ENCODE results near the gene RBM4B.
A peak's percentile ranks its signal among the peaks of the same experiment; 100 is the strongest.

The RBM4B gene

DNA sequence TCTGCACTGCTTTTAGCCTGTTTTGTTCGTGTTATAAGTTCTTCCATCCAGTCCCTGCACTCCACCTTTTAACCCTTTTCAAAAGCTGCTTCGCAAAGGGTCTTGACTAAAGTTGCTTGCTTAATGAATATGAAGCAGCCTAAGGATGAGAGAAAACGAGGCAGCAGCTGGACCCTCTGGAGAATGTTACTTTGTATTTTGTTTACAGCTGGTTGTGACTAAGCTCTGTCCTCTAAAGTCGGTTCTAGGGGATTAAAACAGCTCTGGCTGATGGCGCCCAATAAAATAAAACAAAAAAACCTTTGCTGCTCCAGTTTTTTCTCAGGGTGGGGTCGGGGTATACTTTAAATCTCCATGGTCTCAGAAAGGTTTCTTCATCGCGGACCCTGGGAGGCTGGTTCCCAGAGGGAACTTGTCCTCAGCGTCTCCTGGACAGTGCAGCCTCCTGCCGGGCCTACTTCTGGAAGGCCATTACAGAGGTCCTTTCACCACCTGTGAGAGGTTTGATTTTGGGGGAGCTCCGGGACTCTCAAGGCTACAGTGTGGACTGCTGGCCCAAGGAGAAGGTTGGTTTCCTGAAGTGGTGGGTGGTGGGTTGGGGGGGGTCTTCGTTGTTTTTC lies 40.0 kb downstream of the RBM4B start:
- Histone ChIP-seq H3K4me2 (ENCODE audit: low read length) (peak overlapping the region; percentile 84), H3K9me3 (ENCODE audit: control insufficient read depth, low read length) (no peaks in the 10 kb centered on the region), H3K27me3 (ENCODE audit: control insufficient read depth, insufficient read depth, low read length) (no peaks in the 10 kb centered on the region), H3K4me1 (peaks cover 8% of the 10 kb centered on the region), H3K4me3 (ENCODE audit: low read depth, low read length) (peak overlapping the region; percentile 49), H2AFZ (peak overlapping the region; percentile 68), H3K27ac (peak overlapping the region; percentile 63), H3K79me2 (peaks cover 31% of the 10 kb centered on the region), H3K9ac (no peak overlapping the region), H3K36me3 (ENCODE audit: control insufficient read depth, insufficient read depth, low read length) (no peaks in the 10 kb centered on the region)
- TF ChIP-seq, protein P1, sequence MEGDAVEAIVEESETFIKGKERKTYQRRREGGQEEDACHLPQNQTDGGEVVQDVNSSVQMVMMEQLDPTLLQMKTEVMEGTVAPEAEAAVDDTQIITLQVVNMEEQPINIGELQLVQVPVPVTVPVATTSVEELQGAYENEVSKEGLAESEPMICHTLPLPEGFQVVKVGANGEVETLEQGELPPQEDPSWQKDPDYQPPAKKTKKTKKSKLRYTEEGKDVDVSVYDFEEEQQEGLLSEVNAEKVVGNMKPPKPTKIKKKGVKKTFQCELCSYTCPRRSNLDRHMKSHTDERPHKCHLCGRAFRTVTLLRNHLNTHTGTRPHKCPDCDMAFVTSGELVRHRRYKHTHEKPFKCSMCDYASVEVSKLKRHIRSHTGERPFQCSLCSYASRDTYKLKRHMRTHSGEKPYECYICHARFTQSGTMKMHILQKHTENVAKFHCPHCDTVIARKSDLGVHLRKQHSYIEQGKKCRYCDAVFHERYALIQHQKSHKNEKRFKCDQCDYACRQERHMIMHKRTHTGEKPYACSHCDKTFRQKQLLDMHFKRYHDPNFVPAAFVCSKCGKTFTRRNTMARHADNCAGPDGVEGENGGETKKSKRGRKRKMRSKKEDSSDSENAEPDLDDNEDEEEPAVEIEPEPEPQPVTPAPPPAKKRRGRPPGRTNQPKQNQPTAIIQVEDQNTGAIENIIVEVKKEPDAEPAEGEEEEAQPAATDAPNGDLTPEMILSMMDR (IDR thresholded peaks at IDR 0.05), result no peak

DNA sequence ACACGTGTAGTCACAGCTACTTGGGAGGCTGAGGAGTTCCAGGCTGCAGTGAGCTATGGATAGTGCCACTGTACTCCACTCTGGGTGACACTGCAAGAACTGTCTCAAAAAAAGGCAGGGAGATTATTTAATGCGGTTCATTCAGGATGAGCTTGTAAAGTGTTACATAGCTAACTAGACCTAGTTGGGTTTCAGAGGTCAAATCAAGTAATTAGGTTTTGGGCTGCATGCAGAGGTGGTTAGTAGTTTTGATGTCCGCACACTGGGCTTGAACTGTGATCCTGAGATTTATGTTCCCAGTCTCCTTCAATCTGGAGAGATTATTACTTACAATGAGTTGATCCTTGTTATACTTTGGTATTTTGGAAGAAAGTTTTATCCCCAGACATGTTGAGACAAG lies 41.3 kb downstream of the RBM4B start:
- no peak overlapping the region for H3K4me3 ChIP-seq (ENCODE audit: low read depth, low read length)
- H3K79me2 ChIP-seq, result peaks cover 28% of the 10 kb centered on the region
- no peak overlapping the region for H3K9ac ChIP-seq
- no peak overlapping the region for H2AFZ ChIP-seq
- H3K27me3 ChIP-seq (ENCODE audit: control insufficient read depth, insufficient read depth, low read length), result no peaks in the 10 kb centered on the region
- H3K4me1 ChIP-seq, result peaks cover 11% of the 10 kb centered on the region
- no peak overlapping the region for H3K4me2 ChIP-seq (ENCODE audit: low read length)
- no peaks in the 10 kb centered on the region for H3K9me3 ChIP-seq (ENCODE audit: control insufficient read depth, low read length)
- H3K27ac ChIP-seq, result no peak overlapping the region
- no peaks in the 10 kb centered on the region for H3K36me3 ChIP-seq (ENCODE audit: control insufficient read depth, insufficient read depth, low read length)
- TF ChIP-seq, protein P1 (IDR thresholded peaks at IDR 0.05), result no peak

DNA sequence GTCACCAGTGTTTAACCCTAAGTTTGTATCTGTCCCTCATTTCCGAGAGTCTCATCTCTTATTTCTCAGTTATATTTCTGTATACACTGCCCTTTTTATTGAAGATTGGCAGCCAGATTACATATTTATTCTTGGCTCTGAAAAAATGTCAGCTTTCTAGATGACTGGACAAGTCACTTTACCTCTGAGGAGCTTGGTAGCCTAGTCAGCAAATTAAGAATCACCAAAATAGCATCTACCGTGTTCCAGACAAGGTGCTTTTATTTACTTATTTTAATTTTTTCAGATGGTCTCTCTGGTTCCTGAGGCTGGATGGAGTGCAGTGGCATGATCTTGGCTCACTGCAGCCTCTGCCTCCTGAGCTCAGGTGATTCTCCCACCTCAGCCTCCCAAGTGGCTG lies 44.7 kb downstream of the RBM4B start:
- Histone ChIP-seq H3K4me2 (ENCODE audit: low read length) (no peak overlapping the region), H3K27ac (peak overlapping the region; percentile 15), H3K9ac (no peak overlapping the region), H3K79me2 (peaks cover 18% of the 10 kb centered on the region), H2AFZ (no peak overlapping the region), H3K9me3 (ENCODE audit: control insufficient read depth, low read length) (no peaks in the 10 kb centered on the region), H3K36me3 (ENCODE audit: control insufficient read depth, insufficient read depth, low read length) (no peaks in the 10 kb centered on the region), H3K4me1 (peaks cover 4% of the 10 kb centered on the region), H3K27me3 (ENCODE audit: control insufficient read depth, insufficient read depth, low read length) (no peaks in the 10 kb centered on the region), H3K4me3 (ENCODE audit: low read depth, low read length) (no peak overlapping the region)
- TF ChIP-seq, protein P1 (IDR thresholded peaks at IDR 0.05), result no peak

DNA sequence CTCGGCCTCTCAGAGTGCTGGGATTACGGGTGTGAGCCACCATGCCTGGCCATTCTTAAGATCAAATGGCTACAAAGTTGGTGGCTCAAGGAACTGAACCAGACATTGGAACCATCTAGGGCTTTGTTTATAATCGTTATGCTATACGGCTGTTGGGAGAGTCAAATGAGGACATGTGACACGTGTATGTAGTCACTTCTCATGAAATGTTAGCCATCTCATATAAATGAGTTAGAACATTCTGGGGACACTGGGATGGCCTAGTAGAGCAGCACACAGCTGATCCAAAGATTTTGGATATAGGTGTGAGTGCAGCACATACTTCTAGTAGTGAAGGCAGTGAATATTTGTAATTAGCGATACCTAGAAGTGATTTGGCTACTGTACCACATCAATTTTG lies 45.8 kb downstream of the RBM4B start:
- no peak overlapping the region for H3K4me3 ChIP-seq (ENCODE audit: low read depth, low read length)
- no peaks in the 10 kb centered on the region for H3K27me3 ChIP-seq (ENCODE audit: control insufficient read depth, insufficient read depth, low read length)
- TF ChIP-seq, protein P1 (IDR thresholded peaks at IDR 0.05), result no peak
- no peaks in the 10 kb centered on the region for H3K9me3 ChIP-seq (ENCODE audit: control insufficient read depth, low read length)
- H3K79me2 ChIP-seq, result peaks cover 19% of the 10 kb centered on the region
- no peak overlapping the region for H3K9ac ChIP-seq
- H2AFZ ChIP-seq, result no peak overlapping the region
- H3K36me3 ChIP-seq (ENCODE audit: control insufficient read depth, insufficient read depth, low read length), result no peaks in the 10 kb centered on the region
- H3K27ac ChIP-seq, result peak overlapping the region; percentile 24
- H3K4me1 ChIP-seq, result peaks cover 4% of the 10 kb centered on the region
- H3K4me2 ChIP-seq (ENCODE audit: low read length), result no peak overlapping the region

DNA sequence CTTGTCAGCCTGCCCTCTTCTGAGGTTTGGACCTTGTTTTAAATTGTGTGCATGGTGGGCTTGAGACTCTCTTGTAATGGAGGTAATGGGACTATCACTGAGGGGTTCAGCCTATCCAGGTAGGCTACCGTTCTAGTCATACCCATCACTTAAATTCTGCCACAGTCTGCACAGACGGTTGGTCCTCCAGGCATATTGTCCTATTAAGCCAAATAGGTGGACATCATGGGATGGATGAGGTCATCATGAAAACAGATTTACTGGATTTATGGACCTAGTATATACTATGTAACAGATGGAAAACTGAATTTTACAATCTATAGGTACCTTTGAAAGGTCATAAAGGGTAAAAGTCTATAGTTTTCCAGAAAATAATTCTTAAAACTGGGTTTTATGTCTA lies 48.3 kb downstream of the RBM4B start:
- Histone ChIP-seq H3K27me3 (ENCODE audit: control insufficient read depth, insufficient read depth, low read length) (no peaks in the 10 kb centered on the region), H3K9me3 (ENCODE audit: control insufficient read depth, low read length) (no peaks in the 10 kb centered on the region), H3K27ac (no peak overlapping the region), H3K36me3 (ENCODE audit: control insufficient read depth, insufficient read depth, low read length) (no peaks in the 10 kb centered on the region), H3K79me2 (peaks cover 36% of the 10 kb centered on the region), H3K4me1 (peaks cover 4% of the 10 kb centered on the region), H2AFZ (no peak overlapping the region), H3K4me2 (ENCODE audit: low read length) (no peak overlapping the region), H3K9ac (no peak overlapping the region), H3K4me3 (ENCODE audit: low read depth, low read length) (no peak overlapping the region)
- TF ChIP-seq, protein P1 (IDR thresholded peaks at IDR 0.05), result no peak
